Ecto neural progenitor cell (in vitro differentiated cells): ENCODE data around the gene SLFN14.
"Not testable (repeated sequence)": the region's sequence is repeated elsewhere in the genome, so short reads cannot be mapped to it uniquely, and the experiment has no call there.

Experiments
- DNase-seq: peaks from one replicate; pipeline ENCODE4 v3.0.0-alpha.2; 2018; ENCODE audit warnings: low spot score

The SLFN14 gene

DNA sequence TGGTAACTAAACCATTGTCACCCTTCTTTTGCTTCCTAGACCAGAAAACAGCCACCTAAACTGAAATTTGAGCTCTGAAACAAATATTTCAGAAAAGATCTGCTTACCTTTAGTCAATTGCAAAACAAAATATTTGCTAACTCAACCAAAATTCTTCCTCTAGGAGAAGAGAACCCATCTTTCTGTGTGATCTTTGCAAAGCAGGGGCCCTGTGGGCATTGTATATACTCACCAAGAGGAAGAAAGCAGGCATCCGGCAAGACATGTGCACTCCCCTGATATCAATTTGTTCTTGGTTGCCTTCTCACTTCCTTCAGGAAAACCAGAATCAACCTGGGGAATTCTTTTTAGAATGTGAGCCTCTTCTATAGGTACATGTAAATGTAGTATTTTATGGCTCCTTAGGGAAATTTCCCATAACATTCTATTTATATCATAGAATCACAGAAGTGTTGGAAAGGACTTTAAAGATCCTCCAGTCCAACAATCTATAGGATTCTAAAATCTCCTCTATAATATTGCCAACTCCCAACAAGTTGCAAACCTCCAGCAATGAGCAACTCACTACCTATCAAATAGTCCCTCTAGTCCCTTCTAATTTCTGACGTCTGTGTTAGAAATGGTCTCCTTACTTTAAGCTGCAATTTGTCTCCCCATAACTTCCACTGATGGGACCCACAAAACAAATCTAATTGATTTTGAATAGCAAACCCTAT, 966 bp downstream of the SLFN14 start:
- no peak for DNase-seq

- DNase-seq: no peak
Measured at GRCh38 chr17:35557353-35557752, 3.3 kb downstream of the SLFN14 start.

GRCh38 chr17:35555691-35556090, 4.9 kb downstream of the SLFN14 start:
- DNase-seq: no peak

DNA sequence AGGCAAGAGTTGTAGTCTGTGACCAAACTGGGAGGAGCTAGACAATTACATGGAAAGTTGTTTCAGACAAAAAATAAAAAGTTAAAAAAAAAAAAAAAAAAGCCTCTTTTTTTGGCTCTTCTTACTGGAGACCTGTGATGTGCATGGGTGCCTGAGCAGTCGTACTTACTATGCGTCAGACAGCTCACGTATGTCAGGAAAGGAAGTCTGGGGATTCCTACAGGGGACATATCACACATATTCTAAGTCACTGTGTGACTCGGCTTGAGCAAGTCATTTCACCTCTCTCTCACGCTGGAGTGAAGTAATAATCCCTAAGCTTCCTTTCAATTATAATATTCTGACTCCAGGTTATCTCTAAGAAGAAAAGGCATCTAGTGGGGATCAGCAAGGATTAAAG, 6.0 kb downstream of the SLFN14 start:
- DNase-seq: no peak

- no peak for DNase-seq
Measured at GRCh38 chr17:35553310-35553709, 7.3 kb downstream of the SLFN14 start.

- no peak for DNase-seq
Measured at GRCh38 chr17:35548978-35549377, 11.6 kb downstream of the SLFN14 start.

- no peak for DNase-seq
Measured at GRCh38 chr17:35548208-35548810, 12.3 kb downstream of the SLFN14 start.

DNA sequence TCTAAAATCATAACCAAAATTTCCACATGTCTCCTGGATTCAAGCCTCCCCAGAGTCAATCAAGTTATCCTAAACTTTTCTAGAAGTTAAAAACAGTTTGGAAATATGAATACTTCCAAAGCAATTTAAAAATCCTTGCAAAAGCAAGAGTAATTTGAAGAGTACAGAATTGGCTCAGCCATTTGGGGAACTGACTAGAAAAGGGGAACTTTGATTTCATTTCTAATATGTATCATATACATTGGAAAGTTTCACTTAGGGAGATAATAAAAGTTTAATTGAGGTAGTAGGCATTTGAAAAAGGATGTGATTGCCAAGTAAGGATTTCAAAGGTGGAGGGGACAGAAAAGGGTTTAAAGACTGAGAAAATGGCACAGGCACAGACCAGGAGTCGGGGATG, 14.1 kb downstream of the SLFN14 start:
- no peak for DNase-seq

DNA sequence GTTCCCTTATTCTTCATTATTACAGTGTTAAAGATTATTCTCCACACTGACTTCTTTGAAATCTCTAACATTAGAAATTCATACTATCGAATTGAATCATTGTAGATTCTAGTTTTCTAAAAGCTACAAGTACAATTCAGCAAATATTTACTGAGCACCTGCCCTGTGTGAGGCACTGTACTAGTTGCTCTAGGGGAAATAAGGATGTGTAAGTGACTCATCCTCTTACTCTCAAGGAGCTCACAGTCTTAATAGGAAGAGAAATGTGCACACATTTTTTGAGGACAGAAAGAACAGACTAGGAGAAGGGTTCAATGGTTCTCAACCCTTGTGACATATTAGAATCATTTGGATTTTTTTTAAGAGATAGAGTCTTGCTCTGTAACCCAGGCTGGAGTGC, 15.5 kb downstream of the SLFN14 start:
- no peak for DNase-seq

DNA sequence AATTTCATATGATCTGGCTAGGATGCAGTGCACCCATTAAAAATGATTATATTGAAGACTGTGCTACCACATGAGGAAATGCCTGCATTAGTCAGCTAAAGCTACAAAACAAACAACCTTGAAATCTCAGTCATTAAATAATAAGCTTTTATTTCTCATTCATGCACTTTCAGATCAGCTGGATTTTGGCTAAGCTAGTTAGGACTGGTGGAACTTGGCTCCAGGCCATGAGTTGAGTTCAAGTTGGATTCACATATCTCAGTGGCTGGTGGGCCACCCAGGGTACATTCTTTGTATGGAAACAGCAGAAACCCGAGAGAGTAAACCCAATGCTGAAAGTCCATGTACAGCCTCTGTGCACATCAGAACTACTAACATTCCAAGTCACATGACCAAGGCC, 16.8 kb downstream of the SLFN14 start:
- peak; percentile 14 for DNase-seq

- no peak for DNase-seq
Measured at GRCh38 chr17:35542990-35543389, 17.6 kb downstream of the SLFN14 start.

DNA sequence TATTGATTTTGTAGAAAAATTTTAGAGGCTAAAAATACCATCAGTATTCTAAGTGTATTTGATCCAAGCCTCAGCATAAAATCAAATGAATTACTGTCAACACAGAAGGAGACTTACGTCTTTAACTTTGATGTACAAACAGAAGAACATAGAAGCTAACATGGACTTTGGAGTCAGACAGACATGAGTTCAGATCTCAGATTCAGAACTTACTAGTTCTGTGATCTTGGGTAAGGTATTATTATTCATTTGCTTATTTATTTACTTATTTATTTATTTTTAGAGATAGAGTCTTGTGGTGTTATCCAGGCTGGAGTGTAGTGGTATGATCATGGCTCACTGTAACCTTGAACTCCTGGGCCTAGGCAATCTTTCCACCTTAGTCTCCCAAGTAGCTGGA, 19.2 kb downstream of the SLFN14 start:
- no peak for DNase-seq

DNA sequence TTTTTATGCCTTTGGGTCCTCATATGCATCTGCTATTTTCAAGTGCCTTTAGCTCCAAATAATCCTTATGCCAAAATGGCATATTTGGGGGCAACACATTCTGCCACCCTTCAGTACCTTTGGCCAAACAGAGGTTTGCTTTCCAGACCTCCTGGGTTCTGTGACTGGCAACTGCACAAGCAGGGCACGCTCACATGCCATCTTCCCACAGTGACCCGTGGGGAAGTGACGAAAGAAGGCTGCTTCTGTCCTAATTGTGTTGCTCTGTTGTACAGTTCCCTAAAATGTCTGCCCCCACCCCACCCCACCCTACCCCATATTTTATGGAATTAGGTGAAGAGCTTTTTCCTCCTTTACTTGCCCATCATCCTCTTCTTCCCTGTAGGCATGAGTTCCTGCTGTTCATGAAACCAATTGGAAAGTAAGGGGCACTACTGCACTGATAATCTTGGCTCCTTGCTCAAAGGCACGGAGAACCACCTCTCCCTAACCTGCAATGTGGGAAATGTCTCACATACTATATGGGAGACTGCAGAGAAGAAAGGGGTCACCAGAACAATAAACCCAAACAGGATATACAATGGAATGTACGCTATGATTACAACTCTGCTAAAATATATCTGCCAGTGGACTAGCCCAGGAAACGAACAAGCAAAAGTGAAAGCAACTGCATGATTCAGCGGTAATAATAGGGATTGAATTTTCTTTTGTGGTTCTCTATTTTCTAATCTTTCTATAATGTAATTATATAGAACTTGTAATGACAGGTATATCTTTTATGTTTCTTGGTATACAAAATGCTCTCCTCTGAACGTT, 19.8 kb downstream of the SLFN14 start:
- DNase-seq: peak; percentile 13

DNA sequence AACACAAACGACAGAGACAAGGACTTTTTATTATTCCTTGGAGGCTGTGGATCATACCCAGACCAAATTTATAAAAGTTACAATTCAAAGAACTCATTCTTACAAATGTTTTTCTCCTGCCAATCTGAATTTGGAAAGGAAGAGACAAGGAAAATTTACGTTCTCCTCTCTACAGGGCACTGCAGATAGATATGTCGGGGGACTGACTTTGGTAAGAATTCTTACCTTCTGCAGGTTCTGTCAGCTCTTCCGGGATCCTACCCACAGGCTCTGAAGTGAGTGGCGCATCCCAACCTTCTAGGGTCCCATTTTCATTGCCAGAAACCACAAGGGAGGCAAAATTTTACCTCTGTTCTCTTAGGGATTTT, 21.0 kb downstream of the SLFN14 start:
- DNase-seq: peak; percentile 27

- DNase-seq: peak; percentile 22
Measured at GRCh38 chr17:35537601-35538141, 22.9 kb downstream of the SLFN14 start, which contains the start of gene SLFN12L. TSS of gene SLFN12L (minus strand) at chr17:35537678. CDS start at chr17:35522364, 15,314 bp downstream.

GRCh38 chr17:35536664-35537171, 23.9 kb downstream of the SLFN14 start:
- DNase-seq: peak; percentile 32

- peak; percentile 20 for DNase-seq
Measured at GRCh38 chr17:35535406-35535805, 25.2 kb downstream of the SLFN14 start.

- no peak for DNase-seq
Measured at GRCh38 chr17:35534576-35535093, 26.0 kb downstream of the SLFN14 start.

DNA sequence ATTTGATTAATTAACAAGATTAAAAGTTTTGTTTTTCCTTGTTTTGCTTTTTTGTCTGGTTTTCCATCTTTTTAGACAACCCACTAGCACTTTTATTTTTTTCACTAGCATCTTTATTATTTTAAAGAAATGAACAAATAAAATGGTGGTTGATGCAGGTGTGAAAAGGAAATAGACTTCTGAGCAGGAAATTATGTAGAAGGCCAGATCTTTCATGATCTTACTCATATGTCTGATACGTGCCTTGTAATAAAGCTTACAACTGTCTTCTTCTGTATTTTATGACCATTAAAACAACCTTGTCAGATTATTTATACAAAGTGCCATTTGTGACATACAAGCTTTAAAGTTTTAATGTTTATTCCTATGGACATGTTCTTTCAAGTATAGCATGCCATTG, 29.5 kb downstream of the SLFN14 start:
- DNase-seq: no peak

DNA sequence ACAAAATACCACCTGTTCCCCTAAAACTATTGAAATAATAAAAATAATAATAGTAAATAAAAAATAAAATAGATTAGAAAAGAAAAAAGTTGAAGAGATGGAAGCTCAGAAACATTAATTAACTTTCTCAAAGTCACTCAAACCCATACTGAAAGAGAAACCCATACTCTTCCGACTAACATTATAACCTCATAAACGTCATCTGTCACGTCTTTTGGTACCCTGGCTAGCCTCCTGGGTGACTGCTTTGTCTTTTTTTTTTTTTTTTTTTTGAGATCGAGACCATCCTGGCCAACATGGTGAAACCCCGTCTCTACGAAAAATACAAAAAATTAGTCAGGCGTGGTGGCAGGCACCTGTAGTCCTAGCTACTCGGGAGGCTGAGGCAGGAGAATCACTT, 30.8 kb downstream of the SLFN14 start:
- DNase-seq: no peak

GRCh38 chr17:35529326-35529725, 31.3 kb downstream of the SLFN14 start:
- not testable (repeated sequence) for DNase-seq

GRCh38 chr17:35523296-35523695, 37.3 kb downstream of the SLFN14 start:
- no peak for DNase-seq
